Measurements from ENCODE around the gene EVC2.

The EVC2 gene

GRCh38 chr4:5712517-5712916, 4.2 kb upstream of the EVC2 start:
- peaks cover 9% of the 10 kb centered on the region for H3K36me3 ChIP-seq (ENCODE audit: insufficient read depth, insufficient read length, low read length)
- peaks cover 17% of the 10 kb centered on the region for H3K4me1 ChIP-seq (ENCODE audit: insufficient read depth, insufficient read length)
- TF ChIP-seq SUZ12 (IDR thresholded peaks at IDR 0.05; ENCODE audit: extremely low read depth, insufficient read depth, insufficient read length) (no peak), YY1 (IDR thresholded peaks at IDR 0.05; ENCODE audit: insufficient read depth, insufficient read length) (no peak), ZNF274 (IDR thresholded peaks at IDR 0.05; ENCODE audit: low read depth, low read length) (no peak)
- no peak overlapping the region for H3K9ac ChIP-seq (ENCODE audit: insufficient read length, low read depth)
- no peak overlapping the region for H3K4me3 ChIP-seq (ENCODE audit: insufficient read length, low read depth)
- DNase-seq (ENCODE audit: low read depth, low spot score), result no peak
- peaks cover 10% of the 10 kb centered on the region; the same call in 1 of the 2 replicates for H3K9me3 ChIP-seq (ENCODE audit: insufficient read depth, low read length)
- H3K27me3 ChIP-seq (ENCODE audit: insufficient read depth, insufficient read length), result peaks cover 25% of the 10 kb centered on the region

DNA sequence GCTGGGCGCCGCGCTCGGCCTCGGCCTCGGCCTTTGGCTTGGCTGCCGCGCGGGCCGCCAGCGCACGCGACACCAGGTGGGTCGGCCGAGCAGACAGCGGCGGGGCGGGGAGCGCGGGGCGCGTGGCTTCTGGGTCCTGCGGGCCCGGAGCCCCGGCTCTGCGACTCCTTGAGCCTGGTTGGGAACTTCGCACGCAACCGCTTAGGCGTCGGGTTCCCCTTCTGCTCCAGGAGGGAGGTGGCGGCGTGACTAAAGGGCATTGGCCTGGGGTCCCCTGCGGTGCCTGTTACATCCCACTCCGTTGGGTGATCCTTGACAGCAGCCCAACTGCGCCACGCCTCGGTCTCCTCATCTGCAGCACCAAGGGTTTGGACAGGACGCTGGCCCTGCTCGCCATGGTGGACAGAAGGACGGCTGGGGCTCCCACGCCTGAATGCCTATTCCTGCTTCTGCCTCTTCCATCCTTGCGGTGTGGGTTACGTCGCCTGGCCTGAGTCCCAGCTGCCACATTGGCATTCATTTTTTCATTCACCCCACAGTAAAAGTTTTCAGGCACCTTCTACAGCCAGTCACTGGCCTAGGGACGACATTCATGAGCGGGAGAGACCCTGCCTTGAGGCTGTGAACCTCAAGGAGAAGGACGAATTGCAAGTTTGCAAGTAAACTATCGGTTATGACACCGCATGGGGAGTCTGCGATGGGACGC, 3.3 kb upstream of the EVC2 start:
- Histone ChIP-seq H3K27me3 (ENCODE audit: insufficient read depth, insufficient read length) (peaks cover 32% of the 10 kb centered on the region), H3K4me1 (ENCODE audit: insufficient read depth, insufficient read length) (peaks cover 26% of the 10 kb centered on the region), H3K36me3 (ENCODE audit: insufficient read depth, insufficient read length, low read length) (peaks cover 13% of the 10 kb centered on the region), H3K9ac (ENCODE audit: insufficient read length, low read depth) (peak overlapping the region; percentile 82), H3K9me3 (ENCODE audit: insufficient read depth, low read length) (peaks cover 10% of the 10 kb centered on the region; the same call in 1 of the 2 replicates), H3K4me3 (ENCODE audit: insufficient read length, low read depth) (peak overlapping the region; percentile 77)
- DNase-seq (ENCODE audit: low read depth, low spot score), result no peak
- TF ChIP-seq ZNF274 (IDR thresholded peaks at IDR 0.05; ENCODE audit: low read depth, low read length), result no peak
- no peak for TF ChIP-seq SUZ12 (IDR thresholded peaks at IDR 0.05; ENCODE audit: extremely low read depth, insufficient read depth, insufficient read length)
- TF ChIP-seq YY1 (IDR thresholded peaks at IDR 0.05; ENCODE audit: insufficient read depth, insufficient read length), result no peak

DNA sequence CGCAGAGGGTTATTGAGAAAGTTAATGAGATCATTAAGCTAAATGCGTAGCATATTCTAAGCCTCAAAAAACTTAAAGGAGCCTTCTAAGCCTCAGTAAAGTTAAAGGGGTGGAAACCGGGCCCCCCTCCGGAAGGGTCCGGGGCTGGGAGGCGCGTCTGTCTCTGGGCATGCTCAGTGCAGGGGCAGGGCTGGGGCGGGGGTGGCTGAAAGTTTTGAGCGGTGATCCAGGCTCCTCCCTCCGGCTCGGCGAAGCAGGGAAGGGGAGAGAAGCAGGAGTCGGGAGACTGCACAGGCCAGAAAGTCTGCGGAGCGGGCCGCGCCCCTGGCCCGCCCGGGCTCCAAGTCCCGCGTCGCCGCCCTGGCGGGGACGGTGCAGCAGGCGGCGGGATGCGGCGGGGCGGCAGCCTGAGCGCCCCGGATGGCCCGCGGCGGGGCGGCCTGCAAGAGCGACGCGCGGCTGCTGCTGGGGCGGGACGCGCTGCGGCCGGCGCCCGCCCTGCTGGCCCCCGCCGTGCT, 2.7 kb upstream of the EVC2 start, which contains the start of gene EVC:
Gene EVC (plus strand): TSS at position 241 of the 518 bp plus-strand sequence. CDS start 180 bp downstream, at position 421.
- Histone ChIP-seq H3K36me3 (ENCODE audit: insufficient read depth, insufficient read length, low read length) (peaks cover 17% of the 10 kb centered on the region), H3K4me3 (ENCODE audit: insufficient read length, low read depth) (peak within 1 kb of the TSS; percentile 77), H3K9ac (ENCODE audit: insufficient read length, low read depth) (peak within 1 kb of the TSS; percentile 82), H3K4me1 (ENCODE audit: insufficient read depth, insufficient read length) (peaks cover 27% of the 10 kb centered on the region), H3K27me3 (ENCODE audit: insufficient read depth, insufficient read length) (peaks cover 33% of the 10 kb centered on the region), H3K9me3 (ENCODE audit: insufficient read depth, low read length) (peaks cover 10% of the 10 kb centered on the region; the same call in 1 of the 2 replicates)
- no peak for TF ChIP-seq ZNF274 (IDR thresholded peaks at IDR 0.05; ENCODE audit: low read depth, low read length)
- TF ChIP-seq SUZ12 (IDR thresholded peaks at IDR 0.05; ENCODE audit: extremely low read depth, insufficient read depth, insufficient read length), result no peak
- no peak for TF ChIP-seq YY1 (IDR thresholded peaks at IDR 0.05; ENCODE audit: insufficient read depth, insufficient read length)
- DNase-seq (ENCODE audit: low read depth, low spot score), result peak; percentile 66

DNA sequence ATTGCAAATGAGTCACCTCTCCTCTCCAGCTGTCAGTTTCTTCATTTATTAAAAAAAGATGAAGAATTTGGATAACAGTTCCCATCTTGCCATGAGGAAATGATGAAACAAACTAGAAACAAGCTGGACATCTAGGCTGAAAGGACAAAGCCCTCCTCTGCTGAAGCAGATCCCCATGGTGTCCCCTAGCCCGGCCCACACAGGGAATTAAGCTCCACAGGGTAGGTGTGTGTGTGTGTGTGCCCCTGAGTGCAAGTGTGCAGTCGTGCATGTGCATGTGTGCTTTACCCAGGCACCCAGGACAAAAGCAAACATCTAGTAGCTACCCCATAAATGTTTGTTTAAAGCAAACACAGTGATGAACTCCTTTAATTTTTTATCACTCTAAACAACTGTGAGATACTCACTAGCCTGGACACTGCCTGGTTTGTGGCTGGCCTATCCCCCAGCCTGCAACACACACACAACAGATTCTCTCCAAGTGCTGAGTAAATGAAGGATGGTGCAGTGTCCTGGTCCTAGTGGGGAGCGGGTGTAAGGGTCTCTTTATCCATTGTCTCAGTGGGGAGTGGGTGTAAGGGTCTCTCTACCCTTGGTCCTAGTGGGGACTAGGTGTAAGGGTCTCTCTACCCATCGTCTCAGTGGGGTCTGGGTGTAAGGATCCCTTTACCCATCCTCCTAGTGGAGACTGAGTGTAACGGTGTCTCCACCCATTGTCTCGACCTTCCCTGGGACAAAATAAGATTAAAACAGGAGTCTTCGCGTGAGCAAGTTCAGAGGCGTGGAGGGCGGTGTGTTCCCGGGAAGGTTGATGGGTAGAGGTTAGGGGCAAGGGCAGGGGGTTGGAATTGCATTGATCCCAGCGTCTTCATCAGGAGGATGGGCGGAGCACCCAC, 2.0 kb upstream of the EVC2 start:
- DNase-seq (ENCODE audit: low read depth, low spot score), result no peak
- H3K4me3 ChIP-seq (ENCODE audit: insufficient read length, low read depth), result peak overlapping the region; percentile 77
- peaks cover 21% of the 10 kb centered on the region for H3K36me3 ChIP-seq (ENCODE audit: insufficient read depth, insufficient read length, low read length)
- H3K4me1 ChIP-seq (ENCODE audit: insufficient read depth, insufficient read length), result peaks cover 27% of the 10 kb centered on the region
- peak overlapping the region; percentile 82 for H3K9ac ChIP-seq (ENCODE audit: insufficient read length, low read depth)
- H3K9me3 ChIP-seq (ENCODE audit: insufficient read depth, low read length), result peaks cover 8% of the 10 kb centered on the region; the same call in 1 of the 2 replicates
- H3K27me3 ChIP-seq (ENCODE audit: insufficient read depth, insufficient read length), result peaks cover 33% of the 10 kb centered on the region
- TF ChIP-seq YY1 (IDR thresholded peaks at IDR 0.05; ENCODE audit: insufficient read depth, insufficient read length), result no peak
- no peak for TF ChIP-seq SUZ12 (IDR thresholded peaks at IDR 0.05; ENCODE audit: extremely low read depth, insufficient read depth, insufficient read length)
- TF ChIP-seq ZNF274 (IDR thresholded peaks at IDR 0.05; ENCODE audit: low read depth, low read length), result no peak

GRCh38 chr4:5709207-5709575, 832 bp upstream of the EVC2 start:
- Histone ChIP-seq H3K4me3 (ENCODE audit: insufficient read length, low read depth) (peak overlapping the region; percentile 72), H3K9ac (ENCODE audit: insufficient read length, low read depth) (peak overlapping the region; percentile 87), H3K36me3 (ENCODE audit: insufficient read depth, insufficient read length, low read length) (peaks cover 28% of the 10 kb centered on the region), H3K9me3 (ENCODE audit: insufficient read depth, low read length) (peaks cover 10% of the 10 kb centered on the region; the same call in 1 of the 2 replicates), H3K4me1 (ENCODE audit: insufficient read depth, insufficient read length) (peaks cover 27% of the 10 kb centered on the region), H3K27me3 (ENCODE audit: insufficient read depth, insufficient read length) (peaks cover 33% of the 10 kb centered on the region)
- DNase-seq (ENCODE audit: low read depth, low spot score), result no peak
- no peak for TF ChIP-seq YY1 (IDR thresholded peaks at IDR 0.05; ENCODE audit: insufficient read depth, insufficient read length)
- TF ChIP-seq SUZ12 (IDR thresholded peaks at IDR 0.05; ENCODE audit: extremely low read depth, insufficient read depth, insufficient read length), result no peak
- TF ChIP-seq ZNF274 (IDR thresholded peaks at IDR 0.05; ENCODE audit: low read depth, low read length), result no peak

DNA sequence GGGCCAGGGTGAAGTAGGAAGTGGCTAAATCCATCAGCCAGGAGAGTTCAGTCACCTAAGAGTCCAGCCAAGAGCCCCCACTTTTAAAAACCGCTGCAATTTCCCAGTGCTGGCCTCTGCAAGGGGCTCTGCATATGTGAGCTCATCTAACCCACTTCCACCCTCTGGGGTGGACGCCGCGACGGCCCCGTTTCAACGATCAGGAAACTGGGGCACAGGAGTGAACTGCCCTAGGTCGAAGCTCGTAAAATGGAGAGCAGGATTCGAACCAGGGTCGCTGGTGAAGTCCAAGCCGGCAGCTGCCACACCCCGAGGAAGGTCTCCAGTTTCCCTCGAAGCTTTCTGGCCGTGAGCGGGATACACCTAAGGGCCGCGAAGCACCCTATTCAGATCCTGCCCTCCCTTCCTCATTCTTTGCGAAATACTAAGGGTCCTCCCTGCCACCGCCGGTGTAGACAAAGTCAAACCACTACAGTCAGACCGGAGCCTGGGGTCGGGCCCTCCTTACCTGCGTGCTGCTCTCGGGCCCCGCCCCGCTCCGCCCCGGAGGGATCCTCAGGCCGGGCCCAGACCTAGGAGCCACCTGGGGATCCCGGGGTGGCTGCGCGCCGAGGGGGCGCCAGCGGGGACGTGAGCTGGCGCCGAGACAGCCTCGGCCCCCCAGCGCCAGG, 446 bp downstream of the EVC2 start:
- peak overlapping the region; percentile 72 for H3K4me3 ChIP-seq (ENCODE audit: insufficient read length, low read depth)

More for the DNA sequence above, 446 bp downstream of the EVC2 start:
- no peak for DNase-seq (ENCODE audit: low read depth, low spot score)
- peaks cover 14% of the 10 kb centered on the region; the same call in 1 of the 2 replicates for H3K9me3 ChIP-seq (ENCODE audit: insufficient read depth, low read length)
- peak overlapping the region; percentile 87 for H3K9ac ChIP-seq (ENCODE audit: insufficient read length, low read depth)
- H3K36me3 ChIP-seq (ENCODE audit: insufficient read depth, insufficient read length, low read length), result peaks cover 30% of the 10 kb centered on the region
- H3K4me1 ChIP-seq (ENCODE audit: insufficient read depth, insufficient read length), result peaks cover 27% of the 10 kb centered on the region
- H3K27me3 ChIP-seq (ENCODE audit: insufficient read depth, insufficient read length), result peaks cover 33% of the 10 kb centered on the region
- TF ChIP-seq SUZ12 (IDR thresholded peaks at IDR 0.05; ENCODE audit: extremely low read depth, insufficient read depth, insufficient read length), result no peak
- no peak for TF ChIP-seq ZNF274 (IDR thresholded peaks at IDR 0.05; ENCODE audit: low read depth, low read length)
- no peak for TF ChIP-seq YY1 (IDR thresholded peaks at IDR 0.05; ENCODE audit: insufficient read depth, insufficient read length)
